Muscle layer of colon (tissue), 2 donors: ENCODE measurements around the gene BPIFA1.

Experiments used
- H3K27ac ChIP-seq: one replicate; pipeline ENCODE4 v1.7.0; 2013; ENCODE audit warnings: low read depth, mild to moderate bottlenecking, low read length, moderate library complexity
- H3K27me3 ChIP-seq, 2 donors: one replicate each; pipeline ENCODE4 v1.7.0; 2013; ENCODE audit warnings: low read length in 2 of 2, mild to moderate bottlenecking in 2 of 2; ENCODE audit not compliant: insufficient read depth in 2 of 2, control insufficient read depth in 1 of 2
- H3K36me3 ChIP-seq: one replicate; pipeline ENCODE4 v1.7.0; 2013; ENCODE audit warnings: mild to moderate bottlenecking, low read length; ENCODE audit not compliant: insufficient read depth
- H3K4me1 ChIP-seq: one replicate; pipeline ENCODE4 v1.7.0; 2013; ENCODE audit warnings: mild to moderate bottlenecking, low read length; ENCODE audit not compliant: insufficient read depth
- H3K4me3 ChIP-seq, 2 donors: one replicate each; pipeline ENCODE4 v1.7.0; 2013; ENCODE audit warnings: low read length in 2 of 2, low read depth in 1 of 2, mild to moderate bottlenecking in 1 of 2, moderate library complexity in 1 of 2
- H3K9ac ChIP-seq: one replicate; pipeline ENCODE4 v1.7.0; 2013; ENCODE audit warnings: low read length
- H3K9me3 ChIP-seq: one replicate; pipeline ENCODE4 v1.7.0; 2013; ENCODE audit warnings: mild to moderate bottlenecking, low read length
- donor health status: abdominal sarcoma.
- donor health status: Adenocarcinoma of cecum.

Gene BPIFA1

DNA sequence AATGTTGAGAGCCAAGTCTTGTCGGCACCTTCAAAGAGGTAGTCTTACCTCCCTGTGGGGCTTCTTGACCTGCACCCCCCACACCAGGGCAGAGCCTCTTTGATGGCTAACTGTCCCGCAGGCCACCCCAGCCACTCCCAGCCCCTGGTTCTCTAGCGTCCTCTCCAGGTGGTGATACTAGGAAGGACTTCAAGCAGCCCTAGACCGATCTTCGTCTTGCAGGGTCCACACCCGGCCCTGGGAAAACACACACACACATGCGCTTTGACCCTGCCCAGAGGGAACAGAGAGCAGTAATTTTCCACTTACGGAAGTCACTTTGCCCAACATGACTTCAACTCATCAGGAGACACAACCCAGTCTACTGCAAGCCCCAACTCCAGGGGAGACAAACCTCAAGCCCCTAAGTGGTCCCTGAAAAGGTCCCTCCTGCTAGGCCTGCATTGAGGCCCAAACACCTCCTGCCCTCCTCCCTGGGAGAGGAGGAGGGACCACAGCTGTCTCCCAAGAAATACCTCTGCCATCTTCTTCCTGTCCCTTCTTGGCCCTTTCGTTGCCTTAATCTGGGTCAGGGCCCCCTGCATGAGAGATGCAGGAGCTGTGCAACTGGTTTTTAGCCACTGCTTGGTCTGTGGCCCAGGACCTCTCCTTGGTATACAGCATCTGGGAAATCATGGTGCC lies 44.3 kb downstream of the BPIFA1 start:
- Histone ChIP-seq H3K9ac (no peak overlapping the region), H3K27ac (no peak overlapping the region), H3K9me3 (no peaks in the 10 kb centered on the region), H3K36me3 (no peaks in the 10 kb centered on the region), H3K27me3 (no peaks in the 10 kb centered on the region), H3K4me3 (no peak overlapping the region), H3K4me1 (no peaks in the 10 kb centered on the region)

DNA sequence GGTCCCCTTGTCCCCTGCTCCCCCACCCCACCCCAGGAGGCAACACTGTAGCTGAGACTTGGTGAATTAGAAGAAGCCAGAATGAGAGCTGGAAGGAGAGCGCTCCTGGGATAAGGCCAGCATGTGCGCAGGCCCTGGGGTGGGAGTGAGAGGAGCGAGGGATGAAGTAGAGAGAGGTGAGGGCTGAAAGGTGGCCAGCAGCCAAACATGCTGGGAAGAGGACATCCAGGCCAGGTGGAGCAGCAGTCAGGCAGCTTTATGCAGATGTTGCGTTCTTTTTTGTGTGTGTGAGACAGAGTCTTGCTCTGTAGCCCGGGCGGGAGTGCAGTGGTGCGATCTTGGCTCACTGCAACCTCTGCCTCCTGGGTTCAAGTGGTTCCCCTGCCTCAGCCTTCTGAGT lies 45.0 kb downstream of the BPIFA1 start:
- H3K27me3 ChIP-seq: no peaks in the 10 kb centered on the region
- H3K9me3 ChIP-seq: no peaks in the 10 kb centered on the region
- H3K27ac ChIP-seq: no peak overlapping the region
- H3K4me3 ChIP-seq: no peak overlapping the region
- no peak overlapping the region for H3K9ac ChIP-seq
- H3K36me3 ChIP-seq: no peaks in the 10 kb centered on the region
- no peaks in the 10 kb centered on the region for H3K4me1 ChIP-seq

DNA sequence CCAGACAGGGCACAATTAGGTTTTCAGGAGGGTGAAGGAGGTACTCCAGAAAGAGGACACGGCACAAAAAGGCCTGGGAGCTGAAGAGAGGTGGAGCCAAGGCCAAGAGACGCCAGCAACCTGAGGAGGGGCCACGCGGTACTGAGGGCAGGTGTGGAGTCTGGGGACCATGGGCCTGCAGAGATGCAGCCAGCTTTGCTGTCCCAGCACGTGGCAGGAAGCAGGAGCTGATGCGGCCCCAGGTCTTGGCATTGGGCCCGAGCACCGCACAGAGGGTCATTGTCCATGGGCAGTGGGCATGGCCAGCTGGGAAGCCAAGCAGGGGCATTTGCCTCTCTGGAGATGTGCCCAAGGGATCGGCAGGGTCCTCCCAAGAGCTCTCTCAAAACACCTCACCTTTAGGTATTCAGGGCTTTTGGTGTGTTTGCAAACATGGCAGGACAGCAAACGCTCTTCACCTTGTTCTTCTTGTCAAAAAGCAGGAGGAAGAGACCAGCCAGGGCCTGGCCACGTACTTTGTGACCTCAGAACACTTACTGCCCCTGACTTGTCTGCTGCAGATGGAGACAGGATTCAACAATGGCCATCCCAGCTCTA lies 45.9 kb downstream of the BPIFA1 start:
- Histone ChIP-seq H3K27ac (no peak overlapping the region), H3K4me1 (no peaks in the 10 kb centered on the region), H3K36me3 (no peaks in the 10 kb centered on the region), H3K27me3 (no peaks in the 10 kb centered on the region), H3K9ac (no peak overlapping the region), H3K9me3 (no peaks in the 10 kb centered on the region), H3K4me3 (no peak overlapping the region)

DNA sequence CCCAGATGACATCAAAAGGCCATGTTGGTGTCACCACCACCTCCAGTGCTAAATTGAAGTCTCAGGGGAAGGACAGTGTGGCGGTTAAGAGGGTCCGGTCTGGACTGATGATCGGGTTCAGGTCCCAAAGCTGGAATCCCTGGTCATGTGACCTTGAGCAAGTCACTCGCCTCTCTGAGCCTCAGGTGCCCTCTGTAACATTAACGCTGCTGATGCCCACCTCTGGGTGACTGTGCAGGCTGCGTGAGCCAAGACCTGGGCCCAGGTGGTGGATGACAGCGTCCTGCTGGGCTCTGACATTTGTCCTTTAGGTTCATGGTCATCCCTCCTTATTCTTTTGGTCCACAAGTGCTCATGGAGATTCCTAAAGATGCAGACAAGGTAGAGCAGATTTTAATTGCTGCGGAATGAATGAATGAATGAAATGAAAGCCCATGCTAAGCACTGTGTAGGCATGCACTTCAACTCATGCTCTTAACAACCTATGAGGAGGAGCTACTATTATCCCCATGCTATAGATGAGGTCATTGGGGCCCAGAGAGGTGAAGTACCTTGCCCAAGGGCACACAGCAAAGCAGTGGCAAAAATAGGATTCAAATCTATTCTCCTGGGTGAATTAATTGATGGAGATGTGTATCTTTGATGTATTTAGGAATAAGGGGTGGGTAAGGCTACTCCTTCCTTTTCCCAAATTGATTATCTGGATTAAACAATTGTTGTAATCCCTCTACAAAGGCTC lies 46.6 kb downstream of the BPIFA1 start:
- no peaks in the 10 kb centered on the region for H3K27me3 ChIP-seq

DNA sequence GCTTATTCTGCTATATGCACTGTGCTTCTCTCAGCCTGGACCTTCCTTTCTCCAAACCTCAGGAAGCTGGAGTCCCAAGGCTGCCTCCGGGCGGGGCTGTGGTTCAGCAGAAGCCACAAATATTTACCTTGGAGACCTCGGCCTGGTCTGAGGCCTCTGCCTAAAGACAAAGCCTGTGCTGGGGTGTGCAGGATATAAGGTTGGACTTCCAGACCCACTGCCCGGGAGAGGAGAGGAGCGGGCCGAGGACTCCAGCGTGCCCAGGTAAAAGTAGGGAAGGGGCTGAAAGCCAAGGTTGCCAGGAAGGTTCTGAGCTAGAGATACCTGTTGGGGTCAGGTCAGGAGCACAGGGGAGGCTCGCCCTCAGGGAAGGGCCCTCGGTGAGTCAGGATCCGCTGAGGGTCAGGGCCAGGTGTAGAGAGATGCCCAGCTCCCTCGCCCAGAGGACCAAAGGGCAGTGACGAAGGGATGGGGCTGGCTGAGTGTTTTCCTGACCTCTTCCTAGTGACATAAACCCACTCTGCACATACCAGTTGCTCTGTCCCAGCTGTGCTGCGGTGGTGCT lies 47.3 kb downstream of the BPIFA1 start, which contains the start of gene BPIFB1:
Gene BPIFB1, plus strand, starts transcription at position 224 of the 565 bp plus-strand sequence. CDS start 2,860 bp downstream, outside the sequence.
- H3K9ac ChIP-seq: no peak within 1 kb of the TSS

More for the DNA sequence above, 46.6 kb downstream of the BPIFA1 start:
- no peaks in the 10 kb centered on the region for H3K4me1 ChIP-seq
- H3K27ac ChIP-seq: no peak overlapping the region
- H3K36me3 ChIP-seq: no peaks in the 10 kb centered on the region
- H3K9ac ChIP-seq: no peak overlapping the region
- H3K4me3 ChIP-seq: no peak overlapping the region
- no peaks in the 10 kb centered on the region for H3K9me3 ChIP-seq

DNA sequence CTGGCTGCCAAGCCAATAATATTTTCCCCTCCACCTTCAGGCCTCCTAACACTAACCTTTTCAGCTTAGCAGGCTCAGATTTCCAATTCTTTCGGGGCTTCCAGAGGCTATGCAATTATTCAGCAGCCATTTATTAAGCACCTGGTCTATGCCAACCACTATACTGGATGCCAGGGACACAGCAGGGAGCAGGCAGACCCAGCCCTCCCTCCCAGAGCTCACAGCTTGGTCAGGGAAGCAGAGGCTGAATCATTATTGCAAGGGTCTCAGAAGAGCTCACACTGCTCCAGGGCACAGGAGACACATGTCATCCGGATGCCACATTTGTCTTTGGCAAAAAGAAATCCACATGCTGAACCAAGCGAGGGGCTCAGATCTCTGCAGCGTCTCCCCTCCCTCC lies 48.5 kb downstream of the BPIFA1 start:
- no peaks in the 10 kb centered on the region for H3K27me3 ChIP-seq

More for the DNA sequence above, 47.3 kb downstream of the BPIFA1 start, which contains the start of gene BPIFB1:
- Histone ChIP-seq H3K4me3 (no peak within 1 kb of the TSS), H3K9me3 (no peaks in the 10 kb centered on the region), H3K4me1 (no peaks in the 10 kb centered on the region), H3K36me3 (no peaks in the 10 kb centered on the region), H3K27ac (no peak within 1 kb of the TSS), H3K27me3 (no peaks in the 10 kb centered on the region)

DNA sequence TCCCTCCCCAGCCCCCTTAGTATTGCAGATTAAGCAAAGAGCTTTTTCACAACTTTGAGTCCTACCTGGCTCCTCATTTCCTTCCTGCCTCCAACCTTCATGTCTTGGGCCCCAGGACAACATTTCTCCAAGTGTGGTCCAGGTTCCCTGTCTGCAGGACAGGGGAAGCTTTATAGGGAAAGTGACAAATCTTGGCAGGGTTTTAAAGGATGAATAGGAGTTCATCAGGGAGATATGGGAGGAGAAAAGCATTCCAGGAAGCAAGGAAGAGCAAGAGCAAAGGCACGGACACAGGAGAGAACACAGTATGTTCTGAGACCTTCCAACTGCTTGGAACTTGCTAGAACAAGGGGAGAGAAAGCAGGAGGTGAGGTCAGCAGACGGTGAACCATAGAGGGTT lies 49.1 kb downstream of the BPIFA1 start:
- Histone ChIP-seq H3K9me3 (no peaks in the 10 kb centered on the region), H3K9ac (no peak overlapping the region), H3K4me1 (no peaks in the 10 kb centered on the region), H3K36me3 (no peaks in the 10 kb centered on the region), H3K4me3 (no peak overlapping the region), H3K27ac (no peak overlapping the region), H3K27me3 (no peaks in the 10 kb centered on the region)

More for the DNA sequence above, 48.5 kb downstream of the BPIFA1 start:
- no peak overlapping the region for H3K4me3 ChIP-seq
- no peaks in the 10 kb centered on the region for H3K9me3 ChIP-seq
- no peak overlapping the region for H3K27ac ChIP-seq
- H3K36me3 ChIP-seq: no peaks in the 10 kb centered on the region
- no peak overlapping the region for H3K9ac ChIP-seq
- no peaks in the 10 kb centered on the region for H3K4me1 ChIP-seq

DNA sequence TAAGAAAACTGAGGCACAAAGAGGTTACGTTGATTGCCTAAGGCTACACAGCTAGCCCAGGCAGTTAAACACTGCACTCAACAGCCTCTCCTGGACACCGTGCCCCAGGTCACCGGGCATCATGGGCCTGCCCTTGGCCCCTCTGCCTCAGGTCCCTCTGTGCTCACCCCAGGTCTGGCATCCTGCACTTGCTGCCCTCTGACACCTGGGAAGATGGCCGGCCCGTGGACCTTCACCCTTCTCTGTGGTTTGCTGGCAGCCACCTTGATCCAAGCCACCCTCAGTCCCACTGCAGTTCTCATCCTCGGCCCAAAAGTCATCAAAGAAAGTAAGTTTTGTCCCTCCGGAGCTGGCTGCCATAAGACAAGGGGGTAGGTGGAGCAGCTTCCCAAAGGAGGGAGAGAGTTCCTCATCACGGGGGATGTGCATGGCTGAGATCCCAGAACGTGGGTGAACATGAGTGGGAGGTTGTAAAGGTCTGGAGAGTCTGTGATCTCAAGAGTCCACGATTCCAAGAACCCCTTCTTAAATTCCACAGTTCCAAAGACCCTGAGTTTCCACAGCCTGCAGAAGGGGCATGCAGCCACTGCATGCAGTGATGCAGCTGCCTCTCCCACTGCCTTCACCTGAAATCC lies 50.2 kb downstream of the BPIFA1 start:
- Histone ChIP-seq H3K4me3 (no peak overlapping the region), H3K9ac (no peak overlapping the region), H3K27ac (no peak overlapping the region), H3K36me3 (no peaks in the 10 kb centered on the region), H3K9me3 (no peaks in the 10 kb centered on the region), H3K27me3 (no peaks in the 10 kb centered on the region), H3K4me1 (no peaks in the 10 kb centered on the region)

DNA sequence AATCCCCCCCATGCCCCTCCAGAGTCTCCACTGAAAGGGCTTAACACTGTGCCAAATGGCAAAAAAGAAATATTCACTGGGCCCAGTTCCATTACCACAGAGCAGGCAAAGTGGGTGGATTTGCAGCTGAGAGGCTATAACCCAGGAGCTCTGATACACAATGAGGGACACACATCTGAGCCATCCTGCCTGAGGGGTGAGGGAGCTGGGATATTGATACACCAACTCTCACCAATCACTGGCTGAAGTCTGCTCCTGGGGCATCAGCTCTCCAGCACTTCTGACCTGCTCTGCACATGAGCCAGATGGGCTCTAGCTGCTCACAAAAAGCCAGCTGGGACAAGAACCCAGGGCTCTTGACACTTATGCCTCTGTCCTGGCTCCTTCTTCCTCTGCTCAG lies 52.1 kb downstream of the BPIFA1 start:
- Histone ChIP-seq H3K27me3 (peaks cover 0 to 7% of the 10 kb centered on the region in 2 donors), H3K4me1 (no peaks in the 10 kb centered on the region)

DNA sequence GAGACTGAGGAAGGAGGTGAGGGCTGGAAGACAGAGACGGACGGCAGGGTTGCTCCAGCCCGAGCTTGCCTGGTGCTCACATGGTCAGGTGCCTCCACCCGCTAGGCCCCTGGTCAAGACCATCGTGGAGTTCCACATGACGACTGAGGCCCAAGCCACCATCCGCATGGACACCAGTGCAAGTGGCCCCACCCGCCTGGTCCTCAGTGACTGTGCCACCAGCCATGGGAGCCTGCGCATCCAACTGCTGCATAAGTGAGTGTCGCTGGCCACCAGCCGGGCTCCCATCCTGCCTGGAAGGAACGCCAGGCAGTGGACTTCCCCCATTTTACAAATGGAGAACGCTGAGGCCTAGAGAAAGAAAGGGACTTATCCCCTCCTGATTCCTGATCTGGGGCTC lies 55.1 kb downstream of the BPIFA1 start:
- H3K9ac ChIP-seq: no peak overlapping the region
- no peaks in the 10 kb centered on the region for H3K36me3 ChIP-seq
- no peak overlapping the region for H3K4me3 ChIP-seq
- no peaks in the 10 kb centered on the region for H3K4me1 ChIP-seq
- no peaks in the 10 kb centered on the region for H3K9me3 ChIP-seq
- no peak overlapping the region for H3K27ac ChIP-seq
- peaks cover 0 to 7% of the 10 kb centered on the region in 2 donors for H3K27me3 ChIP-seq

More for the DNA sequence above, 52.1 kb downstream of the BPIFA1 start:
- Histone ChIP-seq H3K27ac (no peak overlapping the region), H3K36me3 (no peaks in the 10 kb centered on the region), H3K9ac (no peak overlapping the region), H3K4me3 (no peak overlapping the region), H3K9me3 (no peaks in the 10 kb centered on the region)

DNA sequence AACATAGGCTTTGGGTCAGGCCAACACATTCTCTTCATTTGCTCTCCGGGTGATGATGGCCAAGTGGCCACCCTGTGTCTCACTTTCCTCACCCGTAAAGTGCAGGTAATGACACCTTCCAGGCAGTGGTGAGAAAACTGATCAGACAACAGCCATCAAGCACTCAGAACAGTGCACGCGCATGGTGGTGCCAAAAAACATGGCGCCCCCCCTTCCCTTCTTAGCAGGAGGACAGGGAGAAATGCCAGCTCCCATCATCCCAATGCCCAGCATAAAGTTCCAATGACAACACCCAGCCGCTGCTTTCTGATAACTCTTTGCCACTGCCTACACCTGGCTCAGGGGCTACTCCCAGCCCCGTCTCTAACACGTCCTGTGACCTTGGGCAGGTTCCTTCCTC lies 55.6 kb downstream of the BPIFA1 start:
- no peak overlapping the region for H3K9ac ChIP-seq
- no peak overlapping the region for H3K4me3 ChIP-seq
- no peaks in the 10 kb centered on the region for H3K36me3 ChIP-seq
- no peak overlapping the region for H3K27ac ChIP-seq
- no peaks in the 10 kb centered on the region for H3K4me1 ChIP-seq
- H3K9me3 ChIP-seq: no peaks in the 10 kb centered on the region
- peaks cover 0 to 7% of the 10 kb centered on the region in 2 donors for H3K27me3 ChIP-seq
